Muscle layer of duodenum (tissue), 2 donors: ENCODE results near the gene SPATA4.
"Not testable (repeated sequence)": the region's sequence is repeated elsewhere in the genome, so short reads cannot be mapped to it uniquely, and the experiment has no call there.

ENCODE experiments used
- H3K27ac ChIP-seq: one replicate; pipeline ENCODE4 v1.7.0; 2013; ENCODE audit warnings: mild to moderate bottlenecking, low read length
- H3K27me3 ChIP-seq: one replicate; pipeline ENCODE4 v1.7.0; 2013; ENCODE audit warnings: low read depth, mild to moderate bottlenecking, control low read depth, low read length
- H3K36me3 ChIP-seq, 2 donors: one replicate each; pipeline ENCODE4 v1.7.0; 2013; ENCODE audit warnings: low read length in 2 of 2, control low read depth in 1 of 2, mild to moderate bottlenecking in 1 of 2; ENCODE audit not compliant: insufficient read depth in 2 of 2, control insufficient read depth in 1 of 2
- H3K4me1 ChIP-seq, 2 donors: one replicate each; pipeline ENCODE4 v1.7.0; 2013; ENCODE audit warnings: low read length in 2 of 2, mild to moderate bottlenecking in 2 of 2, control low read depth in 1 of 2, moderate library complexity in 1 of 2; ENCODE audit not compliant: insufficient read depth in 2 of 2, control insufficient read depth in 1 of 2
- H3K4me3 ChIP-seq, 2 donors: one replicate each; pipeline ENCODE4 v1.7.0; 2013; ENCODE audit warnings: low read length in 2 of 2, low read depth in 1 of 2, mild to moderate bottlenecking in 1 of 2
- H3K9me3 ChIP-seq, 2 donors: one replicate each; pipeline ENCODE4 v1.7.0; 2013; ENCODE audit warnings: low read length in 2 of 2, control low read depth in 1 of 2, mild to moderate bottlenecking in 1 of 2; ENCODE audit not compliant: control insufficient read depth in 1 of 2
- donor health status: healthy.

The SPATA4 gene

DNA sequence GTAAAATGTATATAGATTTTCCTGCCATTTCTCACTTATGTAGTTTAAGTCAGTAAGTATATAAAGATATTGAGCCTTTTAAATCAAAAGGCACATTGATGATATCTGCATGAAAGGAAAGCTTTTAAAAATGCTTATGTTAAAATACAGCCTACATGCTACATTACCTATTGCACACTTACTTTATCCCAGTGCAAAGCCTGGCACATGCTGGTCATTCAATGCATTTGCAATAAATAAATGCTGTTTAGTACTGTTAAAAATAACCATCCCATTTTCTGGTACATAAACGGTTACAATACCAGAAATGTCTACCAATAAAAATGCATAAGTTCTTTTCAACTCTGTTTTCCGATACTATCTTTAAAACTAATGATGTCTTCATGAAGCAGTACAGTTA is 22.1 kb upstream of the SPATA4 start:
- Histone ChIP-seq H3K4me3 (no peak overlapping the region), H3K9me3 (no peaks in the 10 kb centered on the region), H3K27ac (no peak overlapping the region), H3K4me1 (no peaks in the 10 kb centered on the region), H3K27me3 (no peaks in the 10 kb centered on the region), H3K36me3 (no peaks in the 10 kb centered on the region)

DNA sequence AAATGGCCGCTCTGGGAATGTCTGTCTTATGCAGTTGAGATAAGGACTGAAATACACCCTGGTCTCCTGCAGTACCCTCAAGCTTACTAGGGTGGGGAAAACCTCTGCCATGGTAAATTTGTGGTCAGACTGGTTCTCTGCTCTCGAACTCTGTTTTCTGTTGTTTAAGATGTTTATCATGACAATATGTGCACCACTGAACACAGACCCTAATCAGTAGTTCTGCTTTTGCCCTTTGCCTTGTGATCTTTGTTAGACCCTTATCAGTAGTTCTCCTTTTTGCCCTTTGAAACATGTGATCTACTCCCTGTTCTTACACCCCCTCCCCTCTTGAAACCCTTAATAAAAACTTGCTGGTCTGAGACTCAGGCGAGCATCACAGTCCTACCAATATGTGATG is 17.0 kb upstream of the SPATA4 start:
- not testable (repeated sequence) for H3K9me3 ChIP-seq, H3K4me3 ChIP-seq, H3K36me3 ChIP-seq, H3K27me3 ChIP-seq, H3K27ac ChIP-seq, H3K4me1 ChIP-seq

DNA sequence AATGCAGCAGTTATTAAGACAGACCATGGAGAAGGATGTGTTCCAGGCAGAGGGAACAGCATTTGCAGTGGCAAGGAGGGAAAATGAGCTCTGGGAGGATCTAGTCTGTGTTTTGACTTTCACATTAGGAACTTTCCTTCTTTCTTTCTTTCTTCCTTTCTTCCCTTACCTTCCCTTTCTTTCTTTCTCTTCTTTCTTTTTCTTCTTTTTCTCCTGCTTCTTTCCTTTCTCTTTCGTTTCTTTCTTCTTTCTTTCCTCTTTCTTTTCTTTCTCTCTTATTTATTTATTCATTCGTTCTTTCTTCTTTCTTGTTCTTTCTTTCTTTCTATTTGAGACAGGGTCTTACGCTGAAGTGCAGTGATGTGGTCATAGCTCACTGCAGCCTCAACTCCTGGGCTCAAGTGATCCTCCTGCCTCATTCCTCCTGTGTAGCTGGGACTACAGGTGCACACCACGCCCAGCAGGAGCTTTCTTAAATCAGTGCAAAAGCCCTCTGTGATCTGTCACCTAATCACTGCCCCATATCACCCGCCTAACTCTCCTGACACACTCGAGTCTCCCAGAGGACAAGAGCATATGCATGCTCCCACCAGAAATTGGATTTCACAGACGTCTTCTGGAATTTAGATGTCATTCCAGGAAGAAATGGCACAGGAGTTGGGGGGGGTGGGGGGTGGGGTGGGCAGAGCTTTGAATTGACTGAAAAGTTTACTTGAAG is 15.4 kb upstream of the SPATA4 start:
- Histone ChIP-seq H3K27ac (no peak overlapping the region), H3K4me3 (no peak overlapping the region), H3K4me1 (no peaks in the 10 kb centered on the region), H3K36me3 (no peaks in the 10 kb centered on the region), H3K9me3 (no peaks in the 10 kb centered on the region), H3K27me3 (no peaks in the 10 kb centered on the region)

DNA sequence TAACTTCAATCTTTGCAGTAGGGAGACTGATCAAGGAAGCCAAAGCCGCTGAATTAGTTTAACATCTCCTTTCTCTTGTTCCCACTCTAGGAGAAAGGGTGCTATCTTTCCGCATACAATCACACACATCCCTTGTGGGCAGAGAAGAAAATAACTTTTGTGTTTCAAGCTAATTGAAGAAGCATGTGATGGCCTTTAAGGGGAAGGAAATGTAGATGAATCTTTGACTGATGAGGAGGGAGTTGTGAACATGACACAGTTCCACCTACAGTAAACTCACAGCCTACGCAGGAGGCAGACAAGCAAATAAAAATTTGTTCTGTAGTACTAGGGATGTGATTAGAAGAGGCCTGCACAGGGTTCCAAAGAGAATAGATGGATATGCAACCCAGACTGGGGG is 14.7 kb upstream of the SPATA4 start:
- Histone ChIP-seq H3K9me3 (no peaks in the 10 kb centered on the region), H3K4me3 (no peak overlapping the region), H3K27ac (no peak overlapping the region), H3K27me3 (no peaks in the 10 kb centered on the region), H3K36me3 (no peaks in the 10 kb centered on the region), H3K4me1 (no peaks in the 10 kb centered on the region)

DNA sequence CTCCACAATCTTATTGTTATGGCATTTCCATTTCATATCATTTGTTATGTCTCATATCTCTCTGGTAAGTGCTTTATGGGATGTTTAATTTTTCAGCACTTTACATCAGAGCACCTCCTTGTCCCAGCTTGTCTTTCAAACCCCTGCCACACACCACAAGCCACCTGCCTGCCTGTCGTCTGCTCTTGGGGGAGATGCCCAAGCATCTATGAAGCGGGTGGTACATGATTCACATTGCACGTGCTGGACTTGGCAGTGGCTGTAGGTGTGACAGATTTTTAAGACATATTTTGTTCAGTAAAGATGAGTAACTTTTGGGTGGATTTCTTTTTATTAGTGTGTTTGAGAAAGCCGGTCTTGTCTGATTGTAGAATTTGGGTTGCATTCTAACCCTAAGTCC is 14.2 kb upstream of the SPATA4 start:
- no peaks in the 10 kb centered on the region for H3K9me3 ChIP-seq
- H3K4me1 ChIP-seq = no peaks in the 10 kb centered on the region
- H3K27me3 ChIP-seq = no peaks in the 10 kb centered on the region
- H3K36me3 ChIP-seq = no peaks in the 10 kb centered on the region
- H3K4me3 ChIP-seq = no peak overlapping the region
- H3K27ac ChIP-seq = no peak overlapping the region

DNA sequence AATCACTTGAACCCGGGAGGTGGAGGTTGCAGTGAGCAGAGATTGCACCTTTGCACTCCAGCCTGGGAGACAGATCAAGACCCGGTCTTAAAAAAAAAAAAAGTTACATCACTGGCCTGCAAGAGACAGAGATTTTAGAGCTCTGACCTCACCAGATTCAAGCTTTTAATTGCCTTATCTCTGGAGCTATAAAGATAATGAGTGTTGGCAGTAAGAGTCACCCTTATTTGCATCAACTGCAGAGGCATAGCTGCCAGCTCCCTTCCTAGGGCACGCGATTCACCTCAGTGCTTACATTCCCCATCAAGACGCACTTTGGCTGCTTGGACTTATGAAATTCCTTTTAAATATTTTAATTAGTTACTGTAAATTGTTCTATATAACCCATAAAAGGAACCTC is 12.5 kb upstream of the SPATA4 start:
- no peak overlapping the region for H3K4me3 ChIP-seq
- no peaks in the 10 kb centered on the region for H3K27me3 ChIP-seq
- no peaks in the 10 kb centered on the region for H3K9me3 ChIP-seq
- no peak overlapping the region for H3K27ac ChIP-seq
- H3K4me1 ChIP-seq = no peaks in the 10 kb centered on the region
- no peaks in the 10 kb centered on the region for H3K36me3 ChIP-seq

DNA sequence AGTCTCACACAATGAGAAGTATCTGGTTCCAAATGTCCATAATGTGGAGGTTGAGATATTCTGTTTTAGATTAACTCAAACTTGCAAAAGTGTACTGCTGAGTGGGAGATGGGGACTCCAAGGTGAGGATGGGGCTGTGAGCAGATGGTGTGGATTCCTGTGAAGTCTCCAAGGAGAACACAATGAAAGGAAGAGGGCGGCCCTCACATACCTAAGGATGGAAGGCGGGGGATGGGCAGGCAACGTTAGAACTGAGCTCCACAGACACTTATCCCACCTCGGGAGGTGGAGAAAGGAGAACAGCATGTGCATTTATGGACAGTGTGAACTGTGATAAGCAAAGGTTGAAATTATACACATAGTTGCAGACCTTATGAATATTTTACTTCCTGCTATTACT is 9.9 kb upstream of the SPATA4 start:
- Histone ChIP-seq H3K27me3 (no peaks in the 10 kb centered on the region), H3K4me3 (no peak overlapping the region), H3K9me3 (no peaks in the 10 kb centered on the region), H3K4me1 (no peaks in the 10 kb centered on the region), H3K27ac (no peak overlapping the region), H3K36me3 (no peaks in the 10 kb centered on the region)

DNA sequence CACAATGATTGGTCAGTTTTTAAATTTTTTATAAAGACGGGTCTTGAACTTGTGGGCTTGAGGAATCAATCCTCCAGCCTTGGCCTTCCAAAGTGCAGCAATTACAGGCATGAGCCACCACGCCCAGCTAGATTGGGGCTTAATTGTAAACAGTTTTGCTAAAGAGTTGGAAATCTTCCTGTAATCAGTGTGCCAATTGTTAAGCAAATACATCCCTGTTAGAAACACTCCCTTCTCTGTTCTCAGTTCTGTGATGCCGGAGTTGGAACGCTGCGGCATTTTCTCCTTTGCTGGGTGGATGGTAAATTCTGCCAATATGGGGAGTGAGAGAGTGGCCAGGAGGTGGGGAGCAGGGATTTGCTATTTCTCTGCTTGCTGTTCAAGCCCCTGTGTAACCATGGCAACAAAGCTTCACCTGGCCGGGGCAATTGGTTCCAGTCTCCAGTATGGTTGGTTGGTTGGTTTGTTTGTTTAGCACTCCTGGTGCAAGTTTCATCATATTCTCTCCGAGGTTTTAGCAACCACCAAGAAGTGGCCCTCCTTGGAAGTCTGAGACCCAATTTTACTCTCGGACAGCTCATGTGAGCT is 3.0 kb upstream of the SPATA4 start:
- H3K27ac ChIP-seq = no peak overlapping the region
- H3K36me3 ChIP-seq = no peaks in the 10 kb centered on the region
- H3K4me3 ChIP-seq = no peak overlapping the region
- H3K9me3 ChIP-seq = no peaks in the 10 kb centered on the region
- H3K4me1 ChIP-seq = peaks cover 0 to 4% of the 10 kb centered on the region in 2 donors
- no peaks in the 10 kb centered on the region for H3K27me3 ChIP-seq

DNA sequence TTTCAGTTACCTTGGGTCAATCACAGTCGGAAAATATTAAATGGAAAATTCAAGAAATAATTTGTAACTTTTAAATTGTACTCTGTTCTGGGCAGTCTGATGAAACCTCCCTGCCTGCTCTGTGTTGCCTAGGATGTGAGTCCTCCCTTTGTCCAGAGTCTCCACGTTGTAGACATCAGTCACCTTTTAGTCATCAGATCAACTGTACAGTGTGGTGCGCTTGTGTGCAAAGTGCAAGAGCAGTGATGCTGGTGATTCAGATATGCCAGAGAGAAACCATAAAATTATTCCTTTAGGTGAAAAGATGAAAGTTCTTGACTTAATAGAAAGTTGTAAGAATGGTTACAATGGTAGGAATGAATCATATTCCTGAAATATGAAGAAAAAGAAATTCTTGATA is 1.4 kb downstream of the SPATA4 start:
- H3K27ac ChIP-seq = no peak overlapping the region
- no peaks in the 10 kb centered on the region for H3K9me3 ChIP-seq
- H3K4me3 ChIP-seq = no peak overlapping the region
- peaks cover 0 to 4% of the 10 kb centered on the region in 2 donors for H3K4me1 ChIP-seq
- no peaks in the 10 kb centered on the region for H3K27me3 ChIP-seq
- H3K36me3 ChIP-seq = no peaks in the 10 kb centered on the region

DNA sequence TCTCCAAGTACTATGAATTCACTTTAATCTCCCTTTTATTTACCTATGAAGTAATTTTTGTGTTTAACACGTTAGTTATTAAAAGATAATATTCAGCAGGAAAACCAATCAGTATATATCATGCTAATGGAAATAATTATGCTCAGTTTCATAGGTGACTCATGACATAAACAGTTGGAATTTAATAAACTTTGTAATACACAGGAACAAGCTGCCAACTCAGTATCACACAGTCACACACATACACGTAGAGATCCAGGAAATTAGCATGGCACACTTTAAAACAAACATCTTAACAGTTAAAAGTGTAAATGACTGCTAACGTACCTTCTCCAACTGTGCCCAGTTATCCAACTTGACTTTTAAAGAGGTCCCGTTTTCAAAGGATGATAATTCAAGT is 2.3 kb downstream of the SPATA4 start:
- Histone ChIP-seq H3K27me3 (no peaks in the 10 kb centered on the region), H3K27ac (peak overlapping the region; percentile 47), H3K4me3 (no peak overlapping the region), H3K36me3 (no peaks in the 10 kb centered on the region), H3K9me3 (no peaks in the 10 kb centered on the region), H3K4me1 (peaks cover 0 to 4% of the 10 kb centered on the region in 2 donors)

DNA sequence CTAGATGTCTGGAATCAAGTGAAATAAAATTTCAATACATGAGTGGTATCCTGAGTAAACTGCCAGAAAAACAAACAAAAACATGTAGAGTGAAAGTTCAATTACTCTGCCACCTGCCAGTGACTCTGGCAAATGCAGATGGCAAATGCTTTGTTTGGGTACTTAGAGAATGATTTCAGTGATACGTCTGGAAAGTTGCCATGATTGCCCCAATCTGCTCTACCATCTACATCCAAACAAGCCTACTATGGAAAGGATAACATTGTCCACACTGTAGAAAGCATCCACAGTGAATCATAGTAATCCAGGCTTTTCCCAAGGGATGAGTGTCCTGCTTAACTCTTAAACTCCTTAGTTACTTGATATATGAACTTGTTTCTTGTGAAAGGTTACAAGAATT is 3.4 kb downstream of the SPATA4 start:
- H3K9me3 ChIP-seq = no peaks in the 10 kb centered on the region
- peaks cover 0 to 4% of the 10 kb centered on the region in 2 donors for H3K4me1 ChIP-seq
- no peak overlapping the region for H3K27ac ChIP-seq
- H3K27me3 ChIP-seq = no peaks in the 10 kb centered on the region
- no peak overlapping the region for H3K4me3 ChIP-seq
- no peaks in the 10 kb centered on the region for H3K36me3 ChIP-seq
